Raji (cell line): Measurements from ENCODE around the gene SPOCK3.

ENCODE experiments used
- POLR2A ChIP-seq: IDR thresholded peaks from 2 replicates; pipeline ENCODE4 v1.6.1; 2011; ENCODE audit warnings: low read depth, low read length, control low read depth; ENCODE audit not compliant: insufficient read depth

Gene SPOCK3

DNA sequence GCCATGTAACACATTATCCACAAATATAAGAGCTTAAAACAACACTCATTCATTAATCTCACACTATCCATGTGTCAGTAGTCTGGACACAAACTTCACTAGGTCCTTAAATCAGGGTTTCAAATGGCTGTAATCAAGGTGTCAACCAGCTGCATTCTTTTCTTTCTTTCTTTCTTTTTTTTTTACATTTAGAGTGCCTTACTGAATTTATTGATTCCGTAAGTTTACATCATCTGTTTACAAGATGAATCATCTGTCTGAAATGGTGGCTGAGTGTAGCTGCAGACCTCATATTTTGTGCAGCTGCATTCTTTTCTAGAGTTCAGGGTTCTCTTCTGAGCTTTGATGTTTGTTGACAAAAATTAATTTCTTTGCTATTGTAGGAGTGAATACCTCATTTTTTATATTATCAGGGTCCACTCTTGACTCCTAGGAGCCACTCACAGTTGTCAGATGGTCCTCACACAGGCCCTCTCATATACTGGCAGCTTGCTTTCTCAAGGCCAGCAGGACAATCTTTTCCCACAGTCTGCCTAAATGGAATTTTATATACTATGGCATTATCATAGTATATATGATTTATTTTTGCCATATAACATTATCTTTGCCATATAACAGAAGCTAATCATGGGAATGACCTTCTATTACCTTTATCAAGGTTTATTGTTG, 37.8 kb downstream of the SPOCK3 start:
- no peak for TF ChIP-seq POLR2A

DNA sequence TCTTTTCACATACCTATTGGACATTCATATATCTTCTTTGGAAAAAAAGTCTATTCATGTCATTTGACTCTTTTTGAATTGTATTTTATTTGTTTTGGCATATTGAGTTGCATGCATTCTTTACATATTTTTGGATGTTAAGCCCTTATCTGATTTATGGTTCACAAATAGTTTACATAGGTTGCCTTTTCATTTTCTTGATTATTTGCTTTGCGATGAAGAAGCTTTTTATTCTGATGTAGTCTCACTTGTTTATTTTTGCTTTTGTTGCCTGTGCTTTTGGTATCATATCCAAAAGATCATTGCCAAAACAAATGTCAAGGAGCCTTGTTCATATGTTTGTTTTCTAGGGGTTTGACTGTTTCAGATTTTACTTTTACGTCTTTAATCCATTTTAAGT, 43.9 kb downstream of the SPOCK3 start:
- no peak for TF ChIP-seq POLR2A

DNA sequence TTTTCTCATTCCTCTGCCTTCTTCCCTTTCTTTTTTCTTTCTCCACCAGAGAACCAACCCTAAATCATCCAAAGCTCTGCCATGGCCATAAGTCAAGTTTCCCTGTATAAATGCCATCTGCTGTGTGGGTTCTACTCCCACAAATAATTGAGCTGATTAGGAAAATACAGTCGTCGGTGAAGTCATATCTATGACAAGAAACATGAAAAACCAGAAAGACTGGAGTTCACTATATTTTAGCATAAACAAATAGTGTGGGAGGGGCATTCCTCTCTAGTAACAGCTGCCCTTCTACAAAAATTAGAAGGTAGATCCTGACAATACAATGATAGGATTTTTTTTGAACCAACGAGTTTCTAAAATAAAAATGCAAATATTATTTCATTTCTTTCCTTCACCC, 48.8 kb downstream of the SPOCK3 start:
- TF ChIP-seq POLR2A, result no peak

DNA sequence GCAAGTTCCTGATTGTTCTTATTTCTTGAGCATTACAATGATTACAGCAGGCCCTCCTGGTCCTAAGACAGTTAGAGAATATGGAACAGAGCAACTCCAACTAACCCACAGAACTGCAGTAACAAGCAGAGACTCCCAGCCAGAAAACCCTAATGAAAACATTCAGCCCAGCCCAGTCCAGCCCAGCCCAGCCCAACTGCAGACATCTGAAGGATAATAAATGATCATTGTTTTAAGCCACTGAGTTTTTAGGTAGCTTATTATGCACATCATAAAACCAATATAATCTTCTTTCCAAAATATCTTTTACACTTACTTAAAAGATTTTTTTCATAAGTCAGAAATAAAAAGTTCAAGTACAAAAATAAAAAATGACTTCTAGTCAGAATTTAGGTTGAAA, 51.3 kb downstream of the SPOCK3 start:
- TF ChIP-seq POLR2A, result no peak

DNA sequence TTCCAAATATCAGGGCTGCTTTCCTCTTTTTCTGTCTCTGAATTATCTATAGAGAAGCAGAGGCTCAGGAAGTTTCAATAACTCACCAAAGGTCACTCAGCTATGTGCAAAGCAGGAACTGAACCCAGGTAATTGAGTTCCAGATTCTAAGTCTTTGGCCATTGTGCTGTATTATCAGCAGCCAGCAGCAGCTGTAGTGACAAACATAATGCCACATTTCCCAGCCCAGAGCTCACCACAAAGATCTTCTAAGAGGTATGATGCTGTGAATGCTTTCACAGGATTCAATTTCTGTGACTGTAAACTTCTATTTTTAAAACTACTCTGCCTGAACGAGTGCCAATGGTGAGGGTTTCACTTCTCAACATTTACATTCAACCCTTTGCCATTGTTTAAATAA, 56.4 kb downstream of the SPOCK3 start:
- TF ChIP-seq POLR2A, result no peak

DNA sequence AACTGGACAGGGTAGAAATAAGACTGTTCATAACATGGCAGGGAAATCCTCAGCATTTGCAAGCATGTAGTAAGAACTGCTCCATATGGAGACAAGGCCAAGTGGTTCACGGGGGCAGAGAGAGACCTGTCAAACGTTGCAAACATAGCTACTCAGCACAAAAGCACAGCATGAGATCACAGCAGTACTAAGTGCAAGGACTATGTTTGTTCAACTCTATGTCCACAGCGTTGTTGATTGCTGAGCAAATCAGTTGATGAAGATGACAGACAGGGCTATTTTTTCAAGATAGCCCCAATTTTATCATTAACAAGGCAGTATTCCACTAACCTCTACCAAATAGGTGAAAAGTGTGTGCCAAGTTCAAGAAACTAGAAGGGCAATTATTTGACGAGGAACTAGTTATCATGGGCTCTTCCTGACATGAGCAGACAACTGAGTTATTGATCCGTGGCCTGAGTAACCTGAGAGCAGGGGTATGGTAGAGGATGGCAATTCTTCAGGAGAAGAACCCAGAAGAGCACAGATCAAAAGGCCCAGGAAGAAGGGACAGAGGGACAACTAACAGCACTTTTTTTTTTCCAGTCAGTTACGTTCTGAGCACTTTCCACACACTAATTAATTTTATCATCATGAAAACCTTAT, 57.4 kb downstream of the SPOCK3 start:
- TF ChIP-seq POLR2A, result no peak

DNA sequence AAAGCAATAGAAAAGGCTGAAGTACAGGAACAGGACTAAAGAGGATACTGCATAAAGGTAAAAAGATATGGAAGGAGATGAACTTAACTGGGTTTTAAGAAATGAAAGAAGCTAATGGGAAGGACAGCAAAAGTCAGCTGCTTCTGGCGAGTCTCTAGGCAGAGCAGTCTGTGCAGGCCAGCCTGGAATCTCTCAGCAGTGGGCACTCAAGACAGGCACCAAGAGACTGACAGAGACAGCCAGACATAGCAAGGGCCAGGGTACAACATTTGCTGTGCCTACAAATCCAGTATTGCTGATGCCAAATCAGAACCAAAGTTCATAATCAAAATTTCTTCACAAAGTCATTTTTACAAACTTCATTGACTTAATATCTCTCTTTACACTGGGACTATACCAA, 62.4 kb downstream of the SPOCK3 start:
- no peak for TF ChIP-seq POLR2A

DNA sequence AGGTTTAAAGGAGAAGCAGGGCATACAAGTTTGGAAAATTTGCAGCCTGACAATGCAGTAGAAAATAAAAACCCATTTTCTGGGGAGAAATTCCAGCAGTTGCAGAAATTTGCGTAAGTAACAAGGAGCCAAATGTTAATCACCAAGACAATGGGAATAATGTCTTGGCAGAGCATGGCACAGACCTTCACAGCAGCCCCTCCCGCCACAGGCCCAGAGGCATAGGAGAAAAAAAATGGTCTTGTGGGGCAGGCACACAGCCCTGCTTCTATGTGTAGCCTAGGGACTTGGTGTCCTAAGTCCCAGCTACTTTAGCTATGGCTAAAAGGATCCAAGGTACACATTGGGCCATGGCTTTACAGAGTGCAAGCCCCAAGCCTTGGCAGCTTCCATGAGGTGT, 65.7 kb downstream of the SPOCK3 start:
- TF ChIP-seq POLR2A, result no peak

DNA sequence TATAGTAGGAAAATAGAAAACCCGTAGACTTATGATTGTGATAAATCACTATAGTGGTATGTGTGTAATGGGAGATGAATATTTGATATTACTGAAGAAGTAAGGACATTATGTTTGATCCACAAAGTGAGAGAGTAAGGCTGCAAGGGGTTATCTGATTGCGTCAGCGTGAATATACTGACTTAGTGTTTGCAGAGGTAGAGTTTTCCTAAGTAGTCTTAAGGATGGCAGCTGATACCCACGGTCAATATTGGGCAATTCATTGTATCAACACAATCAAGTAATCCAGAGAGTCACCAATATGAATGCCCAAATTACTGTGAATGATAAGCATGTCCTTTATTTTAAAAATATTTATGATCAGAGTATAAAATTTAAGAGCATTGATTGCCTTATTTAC, 83.7 kb downstream of the SPOCK3 start:
- no peak for TF ChIP-seq POLR2A

DNA sequence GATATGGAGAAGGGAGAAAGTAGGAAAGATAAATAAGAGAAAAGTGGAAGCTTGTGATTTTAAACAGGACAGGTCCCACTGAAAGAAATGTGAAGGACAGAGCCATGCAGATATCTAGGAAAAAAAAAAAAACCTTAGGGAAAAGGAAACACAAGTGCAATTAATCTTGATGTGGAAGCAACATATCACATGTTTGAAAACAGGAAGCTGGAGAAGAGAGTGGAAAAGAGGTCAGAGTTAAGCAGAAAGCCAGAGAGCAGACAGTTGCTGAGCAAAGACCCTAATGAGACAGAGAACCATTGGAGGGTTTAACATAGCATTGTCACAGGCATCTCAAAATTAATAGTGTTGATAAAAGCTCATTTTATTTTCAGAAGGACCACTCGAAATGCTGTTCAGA, 89.7 kb downstream of the SPOCK3 start:
- no peak for TF ChIP-seq POLR2A

DNA sequence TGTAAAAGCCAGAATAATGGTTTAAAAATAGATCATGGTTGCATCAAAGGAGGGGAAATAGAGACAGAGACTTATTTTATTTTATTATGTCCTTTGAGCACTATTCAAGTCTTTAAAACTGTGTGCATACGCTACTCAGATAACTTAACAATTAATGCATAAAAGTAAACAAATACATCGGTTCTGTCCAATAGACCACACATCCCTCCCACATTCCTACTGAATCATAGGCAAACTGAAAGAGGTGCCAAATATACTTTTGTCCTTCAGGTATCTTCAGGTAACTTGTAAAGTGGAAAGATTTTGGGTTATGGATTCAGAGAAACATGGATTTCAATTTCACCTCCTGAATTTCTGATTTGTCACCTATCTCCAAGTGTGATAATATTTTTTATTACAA, 91.3 kb downstream of the SPOCK3 start:
- no peak for TF ChIP-seq POLR2A

DNA sequence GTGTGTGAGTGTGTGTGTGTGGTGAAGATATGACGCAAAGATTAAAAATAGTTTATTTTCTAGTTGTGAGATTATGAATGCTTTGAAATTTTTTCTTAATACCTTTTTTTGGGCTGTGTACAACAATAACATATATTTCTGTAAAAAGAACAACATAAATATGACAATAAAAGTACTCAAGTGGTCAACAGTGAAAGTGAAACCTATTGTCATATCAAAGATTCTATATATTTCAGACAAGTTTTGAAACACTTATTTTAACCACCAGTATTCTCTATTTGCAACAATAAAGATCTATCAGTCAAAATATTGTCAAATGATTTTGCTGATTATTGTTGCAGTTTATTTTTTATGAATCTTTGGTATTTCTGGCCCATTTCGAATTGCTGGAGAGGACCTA, 98.0 kb downstream of the SPOCK3 start:
- TF ChIP-seq POLR2A, result no peak

DNA sequence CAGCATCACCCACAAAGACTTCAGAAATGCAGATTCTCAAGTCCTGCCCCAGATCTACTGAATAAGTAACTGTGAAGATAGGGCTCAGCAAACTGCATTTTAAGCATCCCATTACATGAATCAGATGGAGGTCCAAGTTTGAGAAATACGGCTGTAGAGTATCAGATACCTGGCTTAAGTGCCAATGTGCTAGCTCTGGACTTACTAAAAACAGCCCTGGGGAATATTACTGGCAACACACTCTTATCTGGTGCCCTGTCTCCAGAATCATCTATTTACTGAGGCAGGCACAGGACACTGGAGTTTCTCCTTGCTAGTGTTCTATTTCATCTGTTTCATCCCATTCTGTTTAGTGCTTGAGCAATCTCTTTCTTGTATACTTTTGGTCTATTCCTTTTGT, 105.1 kb downstream of the SPOCK3 start:
- no peak for TF ChIP-seq POLR2A

DNA sequence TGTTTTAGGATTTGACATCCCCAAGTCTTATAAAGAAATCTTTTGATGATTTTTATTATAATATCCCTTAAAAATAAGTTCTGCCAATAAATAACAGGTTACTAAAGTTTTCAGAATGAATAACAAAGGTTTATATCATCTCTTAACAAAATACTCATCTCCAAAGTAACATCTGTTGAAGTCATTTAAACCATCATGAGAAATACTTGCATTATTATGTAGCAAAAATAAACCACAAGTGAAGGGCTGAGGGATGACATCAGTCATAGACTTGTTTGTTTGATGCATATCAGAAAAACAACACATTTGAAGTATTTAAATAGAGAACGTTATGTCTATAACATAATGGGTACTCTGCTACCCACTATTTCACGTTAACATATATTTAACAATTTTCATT, 114.9 kb downstream of the SPOCK3 start:
- TF ChIP-seq POLR2A, result no peak

DNA sequence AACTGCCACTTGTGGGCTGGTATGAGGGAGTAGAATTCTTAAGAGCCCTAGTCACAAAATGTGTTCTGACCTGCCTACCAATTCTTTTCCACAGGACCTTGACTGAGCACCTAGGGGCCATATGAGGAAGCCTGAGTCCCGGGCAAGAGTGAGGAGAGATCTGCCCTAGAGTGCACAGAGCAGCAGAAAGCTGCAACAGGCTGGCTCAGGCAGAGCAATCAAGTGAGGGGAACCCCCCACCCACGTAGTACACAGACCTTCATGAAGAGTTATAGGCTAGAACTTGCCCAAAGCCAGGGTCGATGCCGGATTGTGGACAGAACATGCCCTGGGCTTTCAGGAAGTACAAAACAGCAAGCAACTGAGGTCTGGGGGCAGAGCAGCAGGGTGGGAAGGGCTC, 117.0 kb downstream of the SPOCK3 start:
- TF ChIP-seq POLR2A, result no peak

DNA sequence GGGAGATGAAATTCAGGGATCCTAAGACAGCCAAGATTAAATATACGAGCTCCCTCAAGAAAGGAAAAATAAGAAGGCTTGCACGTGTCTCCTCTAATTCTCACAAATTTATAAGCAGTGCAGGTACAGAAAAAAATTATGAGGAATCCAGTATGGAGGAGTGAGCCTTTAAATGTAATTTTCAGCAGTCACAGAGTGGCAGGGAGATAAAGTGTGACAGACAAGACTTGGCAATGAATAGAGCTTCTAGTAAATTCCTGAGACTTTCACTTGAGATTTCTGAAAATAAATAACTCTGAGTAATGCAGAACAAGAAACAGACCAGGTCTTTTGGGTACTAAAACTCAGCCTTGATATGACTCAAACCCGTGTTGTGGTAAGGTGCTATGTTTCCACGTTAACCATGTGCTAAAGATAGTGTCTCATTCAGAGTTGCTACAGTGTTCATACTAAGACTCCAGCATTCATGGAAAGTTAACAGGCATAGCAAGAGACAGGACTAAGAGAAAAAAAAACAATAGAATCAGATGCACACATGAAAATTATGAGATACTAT, 119.8 kb downstream of the SPOCK3 start:
- TF ChIP-seq POLR2A, result no peak

DNA sequence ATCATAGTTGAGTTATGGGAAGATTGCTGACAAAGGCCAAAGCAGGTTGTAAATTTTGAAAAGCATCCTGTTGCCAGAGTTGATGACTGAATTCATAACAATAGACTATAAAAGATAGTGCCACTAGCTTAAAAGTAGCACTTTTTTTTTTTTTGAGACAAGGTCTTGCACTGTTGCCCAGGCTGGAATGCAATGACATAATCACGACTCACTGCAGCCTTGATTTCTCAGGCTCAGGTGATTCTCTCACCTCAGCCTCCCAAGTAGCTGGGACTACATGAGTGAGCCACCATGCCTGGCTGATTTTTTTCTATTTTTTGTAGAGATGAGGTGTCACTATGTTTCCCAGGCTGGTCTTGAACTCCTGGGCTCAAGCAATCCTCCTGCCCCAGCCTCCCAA, 122.7 kb downstream of the SPOCK3 start:
- TF ChIP-seq POLR2A, result no peak
